Neuronal stem cell (in vitro differentiated cells): Measurements from ENCODE around the gene CCM2.

Experiments
- DNase-seq: peaks from one replicate; pipeline ENCODE4 v3.0.0-alpha.2; 2013; ENCODE audit warnings: low spot score
- H2AFZ ChIP-seq: one replicate; pipeline ENCODE4 v1.6.1; 2013; ENCODE audit warnings: mild to moderate bottlenecking, low read length, inconsistent platforms
- H2AK5ac ChIP-seq: 2 replicates; pipeline ENCODE4 v1.6.1; 2013; ENCODE audit warnings: low read depth, mild to moderate bottlenecking, inconsistent platforms, low read length, moderate library complexity, mixed read lengths
- H2BK120ac ChIP-seq: 2 replicates; pipeline ENCODE4 v1.6.1; 2013; ENCODE audit warnings: low read depth, mild to moderate bottlenecking, inconsistent platforms, low read length, moderate library complexity, mixed read lengths
- H2BK12ac ChIP-seq: one replicate; pipeline ENCODE4 v1.6.1; 2013; ENCODE audit warnings: low read length, inconsistent platforms
- H2BK15ac ChIP-seq: 2 replicates; pipeline ENCODE4 v1.6.1; 2013; ENCODE audit warnings: mild to moderate bottlenecking, low read length, inconsistent platforms, mixed read lengths
- H2BK5ac ChIP-seq: one replicate; pipeline ENCODE4 v1.6.1; 2013; ENCODE audit warnings: inconsistent platforms, mild to moderate bottlenecking, low read length, moderate library complexity
- H3K14ac ChIP-seq: one replicate; pipeline ENCODE4 v1.6.1; 2013; ENCODE audit warnings: low read length, inconsistent platforms
- H3K18ac ChIP-seq: 2 replicates; pipeline ENCODE4 v1.6.1; 2013; ENCODE audit warnings: low read length, inconsistent platforms
- H3K23ac ChIP-seq: 2 replicates; pipeline ENCODE4 v1.6.1; 2013; ENCODE audit warnings: low read depth, mild to moderate bottlenecking, mixed read lengths, low read length, inconsistent platforms; ENCODE audit not compliant: poor library complexity
- H3K27ac ChIP-seq: replicated peaks from 3 replicates; pipeline ENCODE4 v1.5.1; 2013; ENCODE audit warnings: low read length, inconsistent platforms
- H3K27me3 ChIP-seq, 3 experiments: 2 replicates each; pipeline ENCODE4 v1.6.1; 2013; ENCODE audit warnings: low read length in 3 of 3, mild to moderate bottlenecking in 2 of 3, inconsistent platforms in 1 of 3, low read depth in 1 of 3, mixed read lengths in 1 of 3, moderate library complexity in 1 of 3; ENCODE audit not compliant: control insufficient read depth in 3 of 3, insufficient read depth in 3 of 3
- H3K36me3 ChIP-seq, 2 donors: replicated peaks in 1 of 2; 2 replicates each; pipeline ENCODE4 v1.6.1; 2013; ENCODE audit warnings: low read length in 2 of 2; ENCODE audit not compliant: control insufficient read depth in 2 of 2, insufficient read depth in 2 of 2
- H3K4ac ChIP-seq: 2 replicates; pipeline ENCODE4 v1.6.1; 2013; ENCODE audit warnings: inconsistent platforms, mild to moderate bottlenecking, low read length, moderate library complexity
- H3K4me1 ChIP-seq, 2 donors: 1 replicate in 1 of 2; 2 replicates in 1 of 2; pipeline ENCODE4 v1.6.1; 2013; ENCODE audit warnings: low read length in 2 of 2, low read depth in 1 of 2; ENCODE audit not compliant: control insufficient read depth in 2 of 2, insufficient read depth in 1 of 2
- H3K4me2 ChIP-seq: one replicate; pipeline ENCODE4 v1.6.1; 2013; ENCODE audit warnings: mild to moderate bottlenecking, low read length, inconsistent platforms; ENCODE audit not compliant: insufficient read depth, poor library complexity, severe bottlenecking
- H3K4me3 ChIP-seq, 2 donors: 2 replicates each; pipeline ENCODE4 v1.5.1; 2013; ENCODE audit warnings: low read length in 2 of 2, mild to moderate bottlenecking in 2 of 2, inconsistent platforms in 1 of 2, moderate library complexity in 1 of 2
- H3K79me1 ChIP-seq: one replicate; pipeline ENCODE4 v1.6.1; 2013; ENCODE audit warnings: low read depth, mild to moderate bottlenecking, inconsistent platforms, low read length, moderate library complexity
- H3K9ac ChIP-seq: one replicate; pipeline ENCODE4 v1.6.1; 2013; ENCODE audit warnings: mild to moderate bottlenecking, low read depth, low read length, inconsistent platforms; ENCODE audit not compliant: poor library complexity
- H3K9me3 ChIP-seq, 2 donors: replicated peaks in 1 of 2; 2 replicates each; pipeline versions ENCODE3 to v1.6.1; 2013; ENCODE audit warnings: low read length in 2 of 2, mild to moderate bottlenecking in 2 of 2, inconsistent platforms in 1 of 2, low read depth in 1 of 2, mixed read lengths in 1 of 2, moderate library complexity in 1 of 2; ENCODE audit not compliant: control insufficient read depth in 2 of 2, insufficient read depth in 1 of 2
- H4K8ac ChIP-seq: one replicate; pipeline ENCODE4 v1.6.1; 2013; ENCODE audit warnings: low read depth, mild to moderate bottlenecking, inconsistent platforms, low read length, moderate library complexity
- H4K91ac ChIP-seq: one replicate; pipeline ENCODE4 v1.6.1; 2013; ENCODE audit warnings: low read length, low read depth, mild to moderate bottlenecking, inconsistent platforms; ENCODE audit not compliant: poor library complexity
- WGBS, 2 donors: extraction: QIAGEN DNeasy Blood & Tissue Kit; methylation state at CpG; one replicate each; pipeline ENCODE4 v1.1.7; 2013; ENCODE audit warnings: missing lambda C conversion rate in 2 of 2, mixed read lengths in 1 of 2; ENCODE audit not compliant: insufficient read length in 2 of 2, insufficient replicate concordance in 1 of 2; ENCODE audit errors: extremely low coverage in 2 of 2; 5-methylcytosine and 5-hydroxymethylcytosine counted together

The CCM2 gene

GRCh38 chr7:45086331-45087065, 86.5 kb downstream of the CCM2 start:
- H3K9ac ChIP-seq, result no peak overlapping the region
- H3K4me3 ChIP-seq, result no peak overlapping the region
- H4K91ac ChIP-seq, result no peak overlapping the region
- H4K8ac ChIP-seq, result no peak overlapping the region
- no peak overlapping the region for H3K4me2 ChIP-seq
- H3K4ac ChIP-seq, result no peak overlapping the region
- peak overlapping the region; percentile 28 for H2AK5ac ChIP-seq
- H3K79me1 ChIP-seq, result peaks cover 4% of the 10 kb centered on the region
- H2BK5ac ChIP-seq, result no peak overlapping the region
- no CpG with 5 or more reads among the region's 15 CpGs for WGBS, 2 donors
- H3K36me3 ChIP-seq, result no peaks in the 10 kb centered on the region
- H3K18ac ChIP-seq, result no peak overlapping the region
- H2BK15ac ChIP-seq, result no peak overlapping the region
- H2BK12ac ChIP-seq, result no peak overlapping the region
- H3K27me3 ChIP-seq, result peaks cover 0 to 10% (median 4%) of the 10 kb centered on the region in 3 experiments
- DNase-seq, result no peak
- peaks cover 2 to 4% of the 10 kb centered on the region in 2 donors for H3K4me1 ChIP-seq
- no peak overlapping the region for H2AFZ ChIP-seq
- H3K14ac ChIP-seq, result no peak overlapping the region
- no peak overlapping the region for H3K27ac ChIP-seq
- H2BK120ac ChIP-seq, result no peak overlapping the region
- H3K23ac ChIP-seq, result no peak overlapping the region
- no peaks in the 10 kb centered on the region for H3K9me3 ChIP-seq

GRCh38 chr7:45087301-45088145, 87.5 kb downstream of the CCM2 start:
- no peak overlapping the region for H2BK5ac ChIP-seq
- no peak overlapping the region for H3K23ac ChIP-seq
- H2AK5ac ChIP-seq, result peak overlapping the region; percentile 86
- H2AFZ ChIP-seq, result no peak overlapping the region
- H3K4me3 ChIP-seq, result peak overlapping the region in 1 of 2 donors; percentile 81
- no peak overlapping the region for H3K14ac ChIP-seq
- H3K27me3 ChIP-seq, result peaks cover 0 to 10% (median 4%) of the 10 kb centered on the region in 3 experiments
- H3K9me3 ChIP-seq, result no peaks in the 10 kb centered on the region
- peak overlapping the region; percentile 1 for H3K9ac ChIP-seq
- peak overlapping the region; percentile 35 for H3K18ac ChIP-seq
- H3K27ac ChIP-seq, result no peak overlapping the region
- H4K8ac ChIP-seq, result no peak overlapping the region
- DNase-seq, result no peak
- H2BK15ac ChIP-seq, result no peak overlapping the region
- H2BK120ac ChIP-seq, result no peak overlapping the region
- peaks cover 2 to 6% of the 10 kb centered on the region in 2 donors for H3K4me1 ChIP-seq
- WGBS, 2 donors, result no CpG with 5 or more reads among the region's 6 CpGs
- no peak overlapping the region for H3K4me2 ChIP-seq
- H3K36me3 ChIP-seq, result no peaks in the 10 kb centered on the region
- H4K91ac ChIP-seq, result no peak overlapping the region
- no peak overlapping the region for H2BK12ac ChIP-seq
- H3K4ac ChIP-seq, result no peak overlapping the region
- peaks cover 4% of the 10 kb centered on the region for H3K79me1 ChIP-seq

GRCh38 chr7:45088146-45088701, 88.2 kb downstream of the CCM2 start:
- no peak overlapping the region for H2BK5ac ChIP-seq
- H3K14ac ChIP-seq, result no peak overlapping the region
- no peak overlapping the region for H4K91ac ChIP-seq
- no peaks in the 10 kb centered on the region for H3K36me3 ChIP-seq
- peak overlapping the region; percentile 89 for H2AFZ ChIP-seq
- H3K9ac ChIP-seq, result peak overlapping the region; percentile 60
- peaks cover 0 to 10% (median 4%) of the 10 kb centered on the region in 3 experiments for H3K27me3 ChIP-seq
- WGBS, 2 donors, result no CpG with 5 or more reads among the region's 29 CpGs
- H3K9me3 ChIP-seq, result no peaks in the 10 kb centered on the region
- H3K27ac ChIP-seq, result no peak overlapping the region
- peaks cover 2 to 8% of the 10 kb centered on the region in 2 donors for H3K4me1 ChIP-seq
- no peak overlapping the region for H3K23ac ChIP-seq
- peak overlapping the region; percentile 86 for H2AK5ac ChIP-seq
- H2BK12ac ChIP-seq, result no peak overlapping the region
- DNase-seq, result no peak
- peaks cover 2% of the 10 kb centered on the region for H3K79me1 ChIP-seq
- peak overlapping the region; percentile 87 for H3K4me2 ChIP-seq
- H3K4ac ChIP-seq, result no peak overlapping the region
- peak overlapping the region; percentile 89 for H3K18ac ChIP-seq
- no peak overlapping the region for H2BK15ac ChIP-seq
- no peak overlapping the region for H4K8ac ChIP-seq
- H3K4me3 ChIP-seq, result peak overlapping the region; percentile 48 to 81
- no peak overlapping the region for H2BK120ac ChIP-seq
